ENCODE results near the gene MTUS2.

The MTUS2 gene

DNA sequence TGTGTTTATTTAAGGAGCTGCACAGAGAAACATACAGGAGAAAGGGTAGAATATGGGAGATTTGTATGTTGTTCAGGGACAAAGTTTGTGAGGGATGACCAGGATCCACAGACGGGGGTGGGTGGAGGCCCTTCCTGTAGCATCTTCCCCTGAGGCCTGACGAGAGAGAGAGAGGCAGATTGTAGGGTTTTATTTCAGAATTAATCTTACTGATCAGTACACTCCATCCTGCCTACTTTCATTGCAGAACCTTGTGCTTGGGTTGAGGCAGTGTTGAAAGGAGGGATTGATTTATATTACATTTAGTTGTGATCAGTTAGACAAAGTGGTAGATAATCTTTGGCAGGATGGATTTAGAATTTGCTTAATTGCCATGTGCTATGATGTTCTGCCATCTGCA, 39.6 kb downstream of the MTUS2 start:
- DNase-seq = no peak

GRCh38 chr13:28864544-28864943, 44.4 kb downstream of the MTUS2 start:
- DNase-seq = no peak

DNA sequence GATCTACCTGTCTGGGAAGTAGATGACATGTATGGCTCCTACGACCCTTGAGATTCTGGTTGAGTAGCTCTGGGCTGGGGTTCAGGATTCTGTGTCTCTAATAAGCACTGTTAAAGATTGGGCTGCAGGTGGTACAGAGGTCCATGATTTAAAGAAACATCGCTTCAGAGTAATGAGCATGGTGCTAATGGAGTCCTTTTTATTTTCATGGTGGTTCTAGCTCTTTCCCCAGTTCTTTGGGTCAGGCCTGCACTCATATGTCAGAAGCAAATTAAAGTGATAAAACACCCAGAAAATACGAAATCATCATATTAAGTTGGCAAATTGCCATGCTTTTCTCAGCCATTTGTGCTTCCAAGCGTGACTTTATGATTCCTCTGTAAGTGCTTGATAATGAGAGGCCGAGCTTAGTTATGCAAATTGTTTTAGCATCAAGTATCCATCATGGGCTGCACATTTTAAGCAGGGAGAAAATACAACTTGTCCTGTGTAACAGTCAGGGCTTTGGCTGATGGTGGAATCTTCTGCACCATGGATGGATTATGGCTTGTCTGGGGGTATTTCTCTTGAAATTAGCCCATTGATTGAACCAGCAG, 45.1 kb downstream of the MTUS2 start:
- DNase-seq = no peak

GRCh38 chr13:28865951-28866350, 45.8 kb downstream of the MTUS2 start:
- no peak for DNase-seq

DNA sequence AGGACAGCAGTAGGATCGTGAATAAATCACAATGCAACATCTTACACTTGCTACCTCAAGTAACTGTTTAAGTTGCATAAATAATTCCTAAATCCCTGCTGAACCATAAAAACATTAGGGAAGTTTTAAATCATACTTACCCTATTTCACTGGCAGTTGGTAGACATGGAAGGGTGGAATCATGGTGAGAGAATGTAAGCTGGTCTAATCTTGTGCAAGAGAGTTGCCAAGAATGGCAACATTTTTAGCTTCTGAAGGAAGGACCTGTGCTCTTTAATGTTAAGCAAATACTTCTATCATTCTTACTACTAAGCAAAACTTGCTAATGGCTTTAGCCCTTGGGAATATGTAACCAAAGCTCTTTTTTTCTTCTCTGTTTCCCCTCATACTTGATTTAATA, 46.8 kb downstream of the MTUS2 start:
- DNase-seq = no peak

DNA sequence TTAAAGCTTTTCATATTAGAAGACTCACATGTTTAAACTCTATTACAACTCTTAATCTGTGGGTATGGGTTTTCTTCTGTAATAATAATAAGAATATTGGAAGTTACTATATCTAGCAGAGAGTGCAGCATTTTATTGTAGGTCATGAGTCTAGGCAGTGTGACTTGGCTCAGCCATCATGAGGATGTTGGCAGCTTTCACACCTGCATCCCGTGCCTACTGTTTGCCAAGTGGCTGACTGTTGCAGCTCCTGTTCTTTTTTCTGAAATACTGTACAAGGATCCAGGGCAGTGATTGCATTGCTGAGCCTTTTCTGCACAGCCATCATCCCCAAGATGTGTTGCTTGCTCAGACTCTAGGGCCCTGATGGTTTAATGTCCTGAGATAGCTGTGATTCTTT, 47.4 kb downstream of the MTUS2 start:
- DNase-seq = no peak

GRCh38 chr13:28872427-28873176, 52.5 kb downstream of the MTUS2 start:
- DNase-seq = no peak

DNA sequence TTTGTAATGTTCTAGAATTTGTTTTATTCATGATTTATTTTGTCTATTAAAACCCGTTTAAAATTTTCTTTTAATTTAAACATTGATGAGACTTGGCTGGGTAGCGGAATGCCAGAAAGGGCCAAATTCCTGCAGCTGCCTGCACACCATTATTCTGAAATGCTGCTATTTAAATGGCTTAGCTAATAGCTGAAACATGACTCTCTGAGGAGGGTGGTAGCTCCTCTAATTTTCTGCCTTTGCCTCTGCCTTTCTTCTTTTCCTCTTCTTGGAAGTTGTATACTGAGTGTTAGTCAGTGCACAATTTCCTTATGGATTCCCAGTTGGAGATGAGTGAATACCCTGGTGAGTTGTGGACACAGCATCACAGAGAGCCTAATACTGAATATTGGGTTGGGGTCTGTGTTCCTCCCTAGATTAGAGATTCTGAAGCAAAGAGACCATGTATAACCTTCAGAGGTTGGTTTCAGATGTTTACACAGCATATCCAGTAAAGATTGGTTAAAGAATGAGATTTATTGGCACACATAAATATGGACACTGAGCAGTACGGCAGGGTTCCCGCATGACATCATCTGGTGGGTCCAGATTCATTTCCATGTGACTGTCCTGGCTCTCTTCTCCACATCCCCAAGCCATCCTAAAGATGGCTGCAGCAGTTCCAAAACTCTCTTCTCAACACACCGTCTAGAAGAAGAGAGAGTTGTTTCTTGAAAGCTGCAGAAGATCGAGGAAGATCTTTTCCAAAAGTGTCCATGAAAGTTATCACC, 55.9 kb downstream of the MTUS2 start:
- no peak for DNase-seq

GRCh38 chr13:28877408-28877807, 57.3 kb downstream of the MTUS2 start:
- DNase-seq = no peak

DNA sequence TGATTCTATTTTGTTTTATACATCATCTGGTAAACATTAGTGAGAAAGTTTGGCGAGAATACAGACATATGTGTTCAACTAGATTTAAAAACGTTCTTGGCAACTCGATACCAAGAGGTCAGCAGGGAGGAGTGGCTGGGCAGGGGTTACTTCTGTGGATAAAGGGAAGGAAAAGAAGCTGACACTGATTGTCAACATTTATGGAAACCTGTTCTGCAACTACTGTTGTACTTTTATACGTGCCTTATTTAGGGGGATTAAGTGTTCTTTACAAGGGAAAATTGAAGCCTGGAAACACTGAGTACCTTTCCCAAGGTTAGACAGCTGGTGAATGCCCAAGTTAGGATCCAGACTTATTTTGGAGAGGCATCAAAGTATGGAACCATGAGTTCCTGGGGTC, 65.0 kb downstream of the MTUS2 start:
- DNase-seq = no peak

- no peak for DNase-seq
Observed at GRCh38 chr13:28889086-28889732, 69.1 kb downstream of the MTUS2 start.

DNA sequence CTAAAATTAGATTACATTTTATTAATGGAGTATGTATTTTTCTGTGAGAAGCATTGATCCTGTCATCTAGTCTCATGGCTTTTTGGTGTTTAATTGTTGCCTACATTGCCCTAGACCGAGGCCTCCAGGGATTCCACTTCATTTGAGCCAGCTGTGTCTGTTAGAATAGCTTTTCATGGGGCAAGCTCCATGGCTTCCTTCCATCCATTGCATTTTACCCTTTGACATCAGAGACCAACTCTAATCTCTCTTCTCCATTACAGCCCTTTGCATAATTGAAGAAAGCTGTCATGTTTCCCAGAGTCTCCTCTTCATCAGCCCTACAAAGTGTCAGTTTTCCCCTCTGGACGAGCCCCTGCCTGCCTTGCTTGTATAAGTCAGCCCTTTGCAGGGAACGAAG, 70.6 kb downstream of the MTUS2 start:
- DNase-seq = no peak

- no peak for DNase-seq
Observed at GRCh38 chr13:28918030-28918429, 97.9 kb downstream of the MTUS2 start.

- no peak for DNase-seq
Observed at GRCh38 chr13:28922341-28922740, 102.2 kb downstream of the MTUS2 start.

- no peak for DNase-seq
Observed at GRCh38 chr13:28935104-28935503, 115.0 kb downstream of the MTUS2 start.

- DNase-seq = no peak
Observed at GRCh38 chr13:28942906-28943305, 122.8 kb downstream of the MTUS2 start.

DNA sequence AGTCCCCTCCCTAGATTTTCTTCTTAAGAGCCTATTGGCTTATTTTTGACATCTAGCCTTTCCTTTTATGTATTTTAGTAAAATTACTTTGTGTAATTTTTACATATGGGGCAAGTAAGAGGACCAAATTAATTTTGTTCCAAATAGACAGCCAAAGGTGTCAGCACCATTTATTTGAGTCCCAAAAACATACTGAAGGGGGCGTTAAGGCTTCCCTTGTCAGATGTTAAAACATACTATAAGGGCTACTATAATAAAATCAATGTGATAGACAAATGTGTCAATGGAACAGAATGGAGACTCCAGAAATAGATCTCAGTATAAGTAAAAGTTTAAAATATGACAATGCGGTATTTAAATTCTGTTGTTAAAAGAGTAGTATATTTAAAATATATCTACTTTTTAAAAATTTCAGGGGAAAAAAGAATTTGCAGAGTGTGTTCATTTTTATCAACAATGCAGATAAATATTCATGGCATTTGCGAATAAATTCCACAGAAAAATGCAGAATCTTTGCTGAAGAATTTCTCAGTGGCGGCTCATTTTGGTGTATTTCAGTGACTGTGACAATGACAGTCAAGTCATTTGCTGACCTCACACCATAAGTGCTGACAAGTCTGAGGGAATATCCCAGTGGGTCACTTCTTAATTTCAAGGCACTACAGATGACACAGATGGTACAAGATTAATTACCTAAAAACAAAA, 133.7 kb downstream of the MTUS2 start:
- no peak for DNase-seq

DNA sequence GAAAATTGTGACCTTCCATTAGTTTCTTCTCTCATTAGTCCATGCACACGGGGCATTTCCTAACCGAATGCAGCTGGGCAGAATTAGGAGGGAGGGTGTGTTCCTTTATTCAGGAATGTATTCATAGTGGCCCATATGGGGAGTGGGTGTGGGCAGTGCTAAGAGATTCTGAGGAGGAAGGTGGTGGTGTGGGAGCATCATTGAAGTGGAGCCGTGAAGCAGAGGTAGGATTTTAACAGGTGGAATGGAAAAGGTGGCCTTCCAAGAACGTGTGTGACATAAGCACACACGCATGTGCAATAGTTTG, 134.2 kb downstream of the MTUS2 start:
- no peak for DNase-seq

GRCh38 chr13:28954810-28955209, 134.7 kb downstream of the MTUS2 start:
- no peak for DNase-seq

- no peak for DNase-seq
Observed at GRCh38 chr13:28955264-28955966, 135.3 kb downstream of the MTUS2 start.

GRCh38 chr13:28958018-28958417, 137.9 kb downstream of the MTUS2 start:
- no peak for DNase-seq

GRCh38 chr13:28958441-28958840, 138.3 kb downstream of the MTUS2 start:
- DNase-seq = no peak

DNA sequence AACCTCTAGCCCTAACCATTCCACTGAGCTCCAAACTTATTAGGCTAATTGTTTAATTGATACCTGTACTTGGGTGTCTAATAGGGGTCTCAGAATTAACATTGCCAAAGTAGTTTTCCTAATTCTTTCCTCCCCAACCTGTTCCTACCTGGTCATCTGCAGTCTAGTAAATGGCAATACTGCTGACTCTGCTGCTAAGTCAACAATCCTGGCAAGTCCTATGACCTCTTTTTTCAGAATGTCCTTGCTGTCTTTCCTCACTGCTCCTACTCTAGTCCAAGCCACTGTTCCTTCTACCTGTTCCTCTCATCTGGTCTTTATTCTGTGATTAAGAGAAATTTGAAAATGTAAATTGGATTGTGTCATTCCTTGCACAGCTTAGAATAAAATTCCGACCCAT, 143.9 kb downstream of the MTUS2 start:
- DNase-seq = no peak

Measured in HCEC 1CT (cell line).